HEK293 (cell line): ENCODE results near the gene AVL9.

Experiments
- CTCF ChIA-PET: fragments of 350-600 bp; formaldehyde crosslinking; extraction: SDS; loops from one replicate; lab custom pipeline; 2021; ENCODE audit warnings: antibody characterized with exemption; lab: Yijun Ruan, JAX
- POLR2A ChIA-PET: fragments of 300-600 bp; formaldehyde crosslinking; extraction: SDS; loops from one replicate; lab custom pipeline; 2020; ENCODE audit warnings: antibody characterized with exemption, inconsistent platforms; lab: Yijun Ruan, JAX
- H3K27ac ChIP-seq: fragments of 200-500 bp; sonication (Bioruptor generic); 2 replicates; pipeline ENCODE4 v1.5.1; 2014; ENCODE audit warnings: low read depth, low read length, control low read depth, inconsistent platforms; ENCODE audit errors: extremely low read depth
- H3K36me3 ChIP-seq, 2 experiments: fragments of 200-500 bp in 1 of 2; sonication (Bioruptor generic) in 1 of 2; 1 replicate in 1 of 2; 2 replicates in 1 of 2; pipeline ENCODE4 v1.5.1; 2014 to 2017; ENCODE audit warnings: inconsistent platforms in 2 of 2, low read length in 2 of 2; ENCODE audit not compliant: control insufficient read depth in 2 of 2, insufficient read depth in 1 of 2
- H3K4me1 ChIP-seq: fragments of 200-500 bp; sonication (Bioruptor generic); 2 replicates; pipeline ENCODE4 v1.5.1; 2014; ENCODE audit warnings: mild to moderate bottlenecking, low read length, inconsistent platforms; ENCODE audit not compliant: control insufficient read depth, insufficient read depth
- H3K4me3 ChIP-seq: 2 replicates; pipeline ENCODE4 v1.5.1; 2011; ENCODE audit warnings: low read depth, mild to moderate bottlenecking, control low read depth, low read length, moderate library complexity
- H3K9me3 ChIP-seq: fragments of 200-500 bp; sonication (Bioruptor generic); 2 replicates; pipeline ENCODE4 v1.5.1; 2014; ENCODE audit warnings: low read depth, low read length, inconsistent platforms; ENCODE audit not compliant: control insufficient read depth, insufficient read depth
- MEIS1 ChIP-seq: sonication (generic); formaldehyde crosslinking; IDR thresholded peaks from 2 replicates; pipeline ENCODE4 v1.8.1; 2022; ENCODE audit warnings: missing genetic modification reagents, mild to moderate bottlenecking, borderline replicate concordance
- PATZ1 ChIP-seq: fragments of 450-650 bp; formaldehyde crosslinking; IDR thresholded peaks from 2 replicates; pipeline ENCODE4 v1.5.1; 2016; ENCODE audit warnings: missing biosample characterization, missing genetic modification characterization
- ZBTB20 ChIP-seq: fragments of 450-650 bp; formaldehyde crosslinking; IDR thresholded peaks from 2 replicates; pipeline ENCODE4 v1.5.1; 2016; ENCODE audit warnings: missing biosample characterization, missing genetic modification characterization
- ZFP37 ChIP-seq: fragments of 450-650 bp; formaldehyde crosslinking; IDR thresholded peaks from 2 replicates; pipeline ENCODE4 v1.5.1; 2016; ENCODE audit warnings: missing biosample characterization, missing genetic modification characterization
- ZFP69B ChIP-seq: fragments of 450-650 bp; formaldehyde crosslinking; IDR thresholded peaks from 2 replicates; pipeline ENCODE4 v1.5.1; 2016; ENCODE audit warnings: missing biosample characterization, missing genetic modification characterization
- ZNF133 ChIP-seq: fragments of 450-650 bp; formaldehyde crosslinking; IDR thresholded peaks from 2 replicates; pipeline ENCODE4 v1.5.1; 2016; ENCODE audit warnings: missing biosample characterization, missing genetic modification characterization
- ZNF155 ChIP-seq: fragments of 450-650 bp; formaldehyde crosslinking; IDR thresholded peaks from 2 replicates; pipeline ENCODE4 v1.5.1; 2016; ENCODE audit warnings: missing biosample characterization, missing genetic modification characterization
- ZNF16 ChIP-seq: fragments of 450-650 bp; formaldehyde crosslinking; IDR thresholded peaks from 2 replicates; pipeline ENCODE4 v1.5.1; 2016; ENCODE audit warnings: low read depth, missing biosample characterization, missing genetic modification characterization
- ZNF24 ChIP-seq: fragments of 450-650 bp; formaldehyde crosslinking; IDR thresholded peaks from 2 replicates; pipeline ENCODE4 v1.5.1; 2016; ENCODE audit warnings: missing biosample characterization, missing genetic modification characterization
- ZNF423 ChIP-seq: fragments of 450-650 bp; formaldehyde crosslinking; IDR thresholded peaks from 2 replicates; pipeline ENCODE4 v1.5.1; 2016; ENCODE audit warnings: missing biosample characterization, missing genetic modification characterization
- ZNF514 ChIP-seq: fragments of 450-650 bp; formaldehyde crosslinking; IDR thresholded peaks from 2 replicates; pipeline ENCODE4 v1.5.1; 2016; ENCODE audit warnings: missing biosample characterization, missing genetic modification characterization
- ZNF544 ChIP-seq: fragments of 450-650 bp; formaldehyde crosslinking; IDR thresholded peaks from 2 replicates; pipeline ENCODE4 v1.5.0; 2017; ENCODE audit warnings: missing biosample characterization, missing genetic modification characterization
- ZNF623 ChIP-seq: fragments of 450-650 bp; formaldehyde crosslinking; IDR thresholded peaks from 2 replicates; pipeline ENCODE4 v1.5.1; 2016; ENCODE audit warnings: missing biosample characterization, missing genetic modification characterization
- ZNF658 ChIP-seq: fragments of 450-650 bp; formaldehyde crosslinking; IDR thresholded peaks from 2 replicates; pipeline ENCODE4; 2016; ENCODE audit warnings: missing biosample characterization, missing genetic modification characterization
- ZSCAN30 ChIP-seq: fragments of 450-650 bp; IDR thresholded peaks from 2 replicates; pipeline ENCODE4 v1.5.1; 2018; ENCODE audit warnings: missing biosample characterization, mild to moderate bottlenecking, missing genetic modification characterization, moderate library complexity
- TF ChIP-seq, protein P1 (sequence below): fragments of 450-650 bp; formaldehyde crosslinking; IDR thresholded peaks from 2 replicates; pipeline ENCODE4 v1.5.1; 2016; ENCODE audit warnings: missing biosample characterization, missing genetic modification characterization, borderline replicate concordance
- TF ChIP-seq, protein P2 (sequence below): fragments of 450-650 bp; formaldehyde crosslinking; IDR thresholded peaks from 2 replicates; pipeline ENCODE4 v1.5.1; 2016; ENCODE audit warnings: missing biosample characterization, missing genetic modification characterization

The AVL9 gene

DNA sequence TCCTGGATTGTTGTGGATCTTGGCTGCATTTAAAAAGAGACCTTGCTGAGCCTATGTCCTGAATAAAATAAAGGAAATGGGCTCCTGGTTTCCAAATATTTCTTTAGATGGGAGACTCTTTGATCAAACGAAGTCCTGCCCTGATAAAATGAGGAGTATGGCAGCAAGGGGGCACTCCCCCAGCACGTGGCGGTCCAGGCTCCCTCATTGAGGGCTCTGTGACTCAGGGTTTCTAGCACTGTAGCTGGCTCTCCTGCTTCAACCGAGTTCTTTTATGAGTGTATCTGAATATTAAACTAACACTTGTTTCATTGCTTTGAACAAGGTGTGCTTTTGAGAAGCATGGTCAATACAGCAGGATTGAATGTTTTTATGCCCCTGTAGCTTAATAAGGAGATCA lies 114.2 kb downstream of the AVL9 start:
- Histone ChIP-seq H3K4me3 (no peak overlapping the region), H3K4me1 (no peaks in the 10 kb centered on the region), H3K36me3 (no peaks in the 10 kb centered on the region), H3K9me3 (no peaks in the 10 kb centered on the region)
- TF ChIP-seq ZFP37 (tag by site-specific recombination), result no peak
- no peak for TF ChIP-seq ZBTB20 (tag by site-specific recombination)
- no peak for TF ChIP-seq ZNF658 (tag by site-specific recombination)
- no peak for TF ChIP-seq MEIS1 (CRISPR knock-in tag)
- TF ChIP-seq ZNF24 (tag by site-specific recombination), result no peak
- TF ChIP-seq ZNF544 (tag by site-specific recombination), result no peak
- TF ChIP-seq ZNF155, result no peak
- no peak for TF ChIP-seq ZNF16
- TF ChIP-seq, protein P1, sequence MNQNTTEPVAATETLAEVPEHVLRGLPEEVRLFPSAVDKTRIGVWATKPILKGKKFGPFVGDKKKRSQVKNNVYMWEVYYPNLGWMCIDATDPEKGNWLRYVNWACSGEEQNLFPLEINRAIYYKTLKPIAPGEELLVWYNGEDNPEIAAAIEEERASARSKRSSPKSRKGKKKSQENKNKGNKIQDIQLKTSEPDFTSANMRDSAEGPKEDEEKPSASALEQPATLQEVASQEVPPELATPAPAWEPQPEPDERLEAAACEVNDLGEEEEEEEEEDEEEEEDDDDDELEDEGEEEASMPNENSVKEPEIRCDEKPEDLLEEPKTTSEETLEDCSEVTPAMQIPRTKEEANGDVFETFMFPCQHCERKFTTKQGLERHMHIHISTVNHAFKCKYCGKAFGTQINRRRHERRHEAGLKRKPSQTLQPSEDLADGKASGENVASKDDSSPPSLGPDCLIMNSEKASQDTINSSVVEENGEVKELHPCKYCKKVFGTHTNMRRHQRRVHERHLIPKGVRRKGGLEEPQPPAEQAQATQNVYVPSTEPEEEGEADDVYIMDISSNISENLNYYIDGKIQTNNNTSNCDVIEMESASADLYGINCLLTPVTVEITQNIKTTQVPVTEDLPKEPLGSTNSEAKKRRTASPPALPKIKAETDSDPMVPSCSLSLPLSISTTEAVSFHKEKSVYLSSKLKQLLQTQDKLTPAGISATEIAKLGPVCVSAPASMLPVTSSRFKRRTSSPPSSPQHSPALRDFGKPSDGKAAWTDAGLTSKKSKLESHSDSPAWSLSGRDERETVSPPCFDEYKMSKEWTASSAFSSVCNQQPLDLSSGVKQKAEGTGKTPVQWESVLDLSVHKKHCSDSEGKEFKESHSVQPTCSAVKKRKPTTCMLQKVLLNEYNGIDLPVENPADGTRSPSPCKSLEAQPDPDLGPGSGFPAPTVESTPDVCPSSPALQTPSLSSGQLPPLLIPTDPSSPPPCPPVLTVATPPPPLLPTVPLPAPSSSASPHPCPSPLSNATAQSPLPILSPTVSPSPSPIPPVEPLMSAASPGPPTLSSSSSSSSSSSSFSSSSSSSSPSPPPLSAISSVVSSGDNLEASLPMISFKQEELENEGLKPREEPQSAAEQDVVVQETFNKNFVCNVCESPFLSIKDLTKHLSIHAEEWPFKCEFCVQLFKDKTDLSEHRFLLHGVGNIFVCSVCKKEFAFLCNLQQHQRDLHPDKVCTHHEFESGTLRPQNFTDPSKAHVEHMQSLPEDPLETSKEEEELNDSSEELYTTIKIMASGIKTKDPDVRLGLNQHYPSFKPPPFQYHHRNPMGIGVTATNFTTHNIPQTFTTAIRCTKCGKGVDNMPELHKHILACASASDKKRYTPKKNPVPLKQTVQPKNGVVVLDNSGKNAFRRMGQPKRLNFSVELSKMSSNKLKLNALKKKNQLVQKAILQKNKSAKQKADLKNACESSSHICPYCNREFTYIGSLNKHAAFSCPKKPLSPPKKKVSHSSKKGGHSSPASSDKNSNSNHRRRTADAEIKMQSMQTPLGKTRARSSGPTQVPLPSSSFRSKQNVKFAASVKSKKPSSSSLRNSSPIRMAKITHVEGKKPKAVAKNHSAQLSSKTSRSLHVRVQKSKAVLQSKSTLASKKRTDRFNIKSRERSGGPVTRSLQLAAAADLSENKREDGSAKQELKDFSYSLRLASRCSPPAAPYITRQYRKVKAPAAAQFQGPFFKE, result no peak
- no peak for TF ChIP-seq ZNF623
- TF ChIP-seq ZNF423 (tag by site-specific recombination), result no peak
- TF ChIP-seq ZNF133 (tag by site-specific recombination), result no peak
- TF ChIP-seq, all 188 proteins: peak for 0
- POLR2A ChIA-PET, result no interaction called here
- no peak overlapping the region for H3K27ac ChIP-seq
- CTCF ChIA-PET, result no interaction called here

GRCh38 chr7:32611201-32612099 lies 116.2 kb downstream of the AVL9 start:
- H3K36me3 ChIP-seq, result no peaks in the 10 kb centered on the region
- H3K9me3 ChIP-seq, result no peaks in the 10 kb centered on the region
- no peak overlapping the region for H3K27ac ChIP-seq
- no peaks in the 10 kb centered on the region for H3K4me1 ChIP-seq
- ChIA-PET CTCF (no interaction called here), POLR2A (no interaction called here)
- TF ChIP-seq PATZ1 (no peak), ZFP69B (tag by site-specific recombination) (no peak), ZNF514 (tag by site-specific recombination) (no peak), ZSCAN30 (tag by site-specific recombination) (no peak)
- TF ChIP-seq, protein P2, sequence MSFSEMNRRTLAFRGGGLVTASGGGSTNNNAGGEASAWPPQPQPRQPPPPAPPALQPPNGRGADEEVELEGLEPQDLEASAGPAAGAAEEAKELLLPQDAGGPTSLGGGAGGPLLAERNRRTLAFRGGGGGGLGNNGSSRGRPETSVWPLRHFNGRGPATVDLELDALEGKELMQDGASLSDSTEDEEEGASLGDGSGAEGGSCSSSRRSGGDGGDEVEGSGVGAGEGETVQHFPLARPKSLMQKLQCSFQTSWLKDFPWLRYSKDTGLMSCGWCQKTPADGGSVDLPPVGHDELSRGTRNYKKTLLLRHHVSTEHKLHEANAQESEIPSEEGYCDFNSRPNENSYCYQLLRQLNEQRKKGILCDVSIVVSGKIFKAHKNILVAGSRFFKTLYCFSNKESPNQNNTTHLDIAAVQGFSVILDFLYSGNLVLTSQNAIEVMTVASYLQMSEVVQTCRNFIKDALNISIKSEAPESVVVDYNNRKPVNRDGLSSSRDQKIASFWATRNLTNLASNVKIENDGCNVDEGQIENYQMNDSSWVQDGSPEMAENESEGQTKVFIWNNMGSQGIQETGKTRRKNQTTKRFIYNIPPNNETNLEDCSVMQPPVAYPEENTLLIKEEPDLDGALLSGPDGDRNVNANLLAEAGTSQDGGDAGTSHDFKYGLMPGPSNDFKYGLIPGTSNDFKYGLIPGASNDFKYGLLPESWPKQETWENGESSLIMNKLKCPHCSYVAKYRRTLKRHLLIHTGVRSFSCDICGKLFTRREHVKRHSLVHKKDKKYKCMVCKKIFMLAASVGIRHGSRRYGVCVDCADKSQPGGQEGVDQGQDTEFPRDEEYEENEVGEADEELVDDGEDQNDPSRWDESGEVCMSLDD, result no peak
- no peak overlapping the region for H3K4me3 ChIP-seq
